SK-N-SH (cell line): ENCODE measurements around the gene LARP1. TPM values are rescaled to one million over a fixed set of nuclear protein-coding genes. Genes with fewer than 3 reads are reported as not detected.
A peak's percentile ranks its signal among the peaks of the same experiment; 100 is the strongest.

Source experiments
- CTCF ChIA-PET: fragments of 300-600, 350-600 bp; formaldehyde crosslinking; extraction: SDS; loops from one replicate; lab custom pipeline; 2021; lab: Yijun Ruan, JAX
- POLR2A ChIA-PET: fragments of 350-600 bp; sonication (Branson Sonifier 250); formaldehyde crosslinking; extraction: SDS; loops from one replicate; lab custom pipeline; 2020; ENCODE audit warnings: antibody characterized with exemption, inconsistent platforms; lab: Yijun Ruan, JAX
- DNase-seq: peaks from one replicate; pipeline ENCODE4 v3.0.0; 2012
- H2AFZ ChIP-seq: fragments of 200-600 bp; sonication (generic); 2 replicates; pipeline ENCODE4 v1.8.1; 2016; ENCODE audit warnings: antibody characterized with exemption, mild to moderate bottlenecking, low read depth
- H3F3A ChIP-seq: fragments of 200-600 bp; sonication (generic); replicated peaks from 2 replicates; pipeline ENCODE3; 2016; ENCODE audit warnings: antibody characterized with exemption, mild to moderate bottlenecking; ENCODE audit not compliant: insufficient read depth
- H3K27ac ChIP-seq, 2 experiments: fragments of 200-500 bp in 1 of 2; fragments of 200-600 bp in 1 of 2; sonication (Bioruptor generic) in 1 of 2; sonication (generic), shearing (Covaris generic) in 1 of 2; 2 replicates each; pipeline versions ENCODE4 v1.5.1 to v1.6.1; 2014 to 2016; ENCODE audit warnings: low read depth in 2 of 2, inconsistent platforms in 1 of 2, low read length in 1 of 2, mild to moderate bottlenecking in 1 of 2, mixed read lengths in 1 of 2
- H3K27me3 ChIP-seq: fragments of 200-600 bp; sonication (generic), shearing (Covaris generic); 2 replicates; pipeline ENCODE4 v1.6.1; 2016; ENCODE audit warnings: mixed run types; ENCODE audit not compliant: insufficient read depth
- H3K36me3 ChIP-seq, 2 experiments: fragments of 200-500 bp in 1 of 2; fragments of 200-600 bp in 1 of 2; sonication (Bioruptor generic) in 1 of 2; sonication (generic) in 1 of 2; replicated peaks in 1 of 2; 2 replicates each; pipeline versions ENCODE3 to v1.5.1; 2014 to 2016; ENCODE audit warnings: low read length in 1 of 2, mild to moderate bottlenecking in 1 of 2; ENCODE audit not compliant: insufficient read depth in 2 of 2, control insufficient read depth in 1 of 2
- H3K4me1 ChIP-seq, 2 experiments: fragments of 200-500 bp in 1 of 2; fragments of 200-600 bp in 1 of 2; sonication (Bioruptor generic) in 1 of 2; sonication (generic), shearing (Covaris generic) in 1 of 2; 2 replicates each; pipeline versions ENCODE4 v1.5.1 to v1.6.1; 2014 to 2016; ENCODE audit warnings: low read depth in 1 of 2, low read length in 1 of 2, mixed run types in 1 of 2; ENCODE audit not compliant: insufficient read depth in 2 of 2, control insufficient read depth in 1 of 2
- H3K4me2 ChIP-seq: fragments of 200-600 bp; sonication (generic), shearing (Covaris generic); 2 replicates; pipeline ENCODE4 v1.6.1; 2017; ENCODE audit warnings: mixed run types
- H3K4me3 ChIP-seq, 2 experiments: fragments of 200-500 bp in 1 of 2; fragments of 200-600 bp in 1 of 2; sonication (Bioruptor generic) in 1 of 2; sonication (generic), shearing (Covaris generic) in 1 of 2; 2 replicates each; pipeline versions ENCODE4 v1.5.1 to v1.8.1; 2014 to 2016; ENCODE audit warnings: low read depth in 2 of 2, inconsistent platforms in 1 of 2, low read length in 1 of 2, mild to moderate bottlenecking in 1 of 2, mixed read lengths in 1 of 2, moderate library complexity in 1 of 2
- H3K79me2 ChIP-seq: fragments of 200-600 bp; sonication (generic); 2 replicates; pipeline ENCODE4 v1.8.1; 2017; ENCODE audit warnings: mild to moderate bottlenecking; ENCODE audit not compliant: insufficient read depth
- H3K9ac ChIP-seq: fragments of 200-600 bp; sonication (generic); 2 replicates; pipeline ENCODE4 v1.6.1; 2017; ENCODE audit warnings: mixed run types
- H3K9me2 ChIP-seq: fragments of 200-600 bp; sonication (generic); 2 replicates; pipeline ENCODE4 v1.6.1; 2017; ENCODE audit warnings: mixed run types
- H3K9me3 ChIP-seq: fragments of 200-600 bp; sonication (generic); 2 replicates; pipeline ENCODE4 v1.6.1; 2017; ENCODE audit warnings: mixed run types, mild to moderate bottlenecking, moderate library complexity
- H4K20me1 ChIP-seq: fragments of 200-600 bp; sonication (generic); 2 replicates; pipeline ENCODE4 v1.6.1; 2017; ENCODE audit warnings: mild to moderate bottlenecking, mixed run types; ENCODE audit not compliant: insufficient read depth
- CHD2 ChIP-seq: fragments of 150-350 bp; IDR thresholded peaks from 2 replicates; pipeline ENCODE4 v1.6.1; 2018; ENCODE audit warnings: low read length; ENCODE audit not compliant: partially characterized antibody
- ELF1 ChIP-seq: IDR thresholded peaks from 2 replicates; pipeline ENCODE4 v1.4.0; 2012
- FOSL2 ChIP-seq: IDR thresholded peaks from 2 replicates; pipeline ENCODE4 v1.4.0; 2012; ENCODE audit warnings: low read depth, mild to moderate bottlenecking, moderate library complexity, borderline replicate concordance
- FOXJ3 ChIP-seq: sonication (generic); formaldehyde crosslinking; IDR thresholded peaks from 2 replicates; pipeline ENCODE4 v1.5.1; 2020; ENCODE audit warnings: mild to moderate bottlenecking, missing genetic modification reagents
- GABPA ChIP-seq: IDR thresholded peaks from 2 replicates; pipeline ENCODE4 v1.4.0; 2012; ENCODE audit warnings: low read depth, mild to moderate bottlenecking
- JUND ChIP-seq: IDR thresholded peaks from 2 replicates; pipeline ENCODE4 v1.4.0; 2012
- MAX ChIP-seq: IDR thresholded peaks from 2 replicates; pipeline ENCODE4 v1.4.0; 2012; ENCODE audit warnings: low read depth
- NFIC ChIP-seq: IDR thresholded peaks from 2 replicates; pipeline ENCODE4 v1.4.0; 2012; ENCODE audit warnings: borderline replicate concordance
- NRF1 ChIP-seq: IDR thresholded peaks from 2 replicates; pipeline ENCODE4 v1.6.1; 2012; ENCODE audit warnings: low read depth, mild to moderate bottlenecking, low read length
- RCOR1 ChIP-seq: fragments of 150-350 bp; IDR thresholded peaks from 2 replicates; pipeline ENCODE4 v1.6.1; 2017; ENCODE audit warnings: antibody characterized with exemption, low read length
- RXRA ChIP-seq: IDR thresholded peaks from 2 replicates; pipeline ENCODE4 v1.4.0; 2012; ENCODE audit warnings: low read depth, mild to moderate bottlenecking, borderline replicate concordance
- TAF1 ChIP-seq: IDR thresholded peaks from 2 replicates; pipeline ENCODE4 v1.6.1; 2012; ENCODE audit warnings: low read depth, mild to moderate bottlenecking, low read length, moderate library complexity, borderline replicate concordance
- TCF12 ChIP-seq: IDR thresholded peaks from 2 replicates; pipeline ENCODE4 v1.4.0; 2012
- TEAD4 ChIP-seq: IDR thresholded peaks from 2 replicates; pipeline ENCODE4 v1.4.0; 2012; ENCODE audit warnings: mild to moderate bottlenecking, borderline replicate concordance; ENCODE audit not compliant: insufficient read depth
- USF1 ChIP-seq: IDR thresholded peaks from 2 replicates; pipeline ENCODE4 v1.4.0; 2012; ENCODE audit warnings: low read depth, borderline replicate concordance
- USF2 ChIP-seq: fragments of 150-350 bp; IDR thresholded peaks from 2 replicates; pipeline ENCODE4 v1.6.1; 2017; ENCODE audit warnings: antibody characterized with exemption, low read length, low read depth, borderline replicate concordance
- YY1 ChIP-seq: IDR thresholded peaks from 2 replicates; pipeline ENCODE4 v1.4.0; 2012; ENCODE audit warnings: low read depth, mild to moderate bottlenecking
- ZBTB33 ChIP-seq: IDR thresholded peaks from 2 replicates; pipeline ENCODE4 v1.4.0; 2012; ENCODE audit warnings: low read depth, borderline replicate concordance
- WGBS: methylation state at CpG from one replicate; pipeline ENCODE4 v1.1.6; 2017; ENCODE audit warnings: low lambda C conversion rate; 5-methylcytosine and 5-hydroxymethylcytosine counted together
- polyA plus RNA-seq, 3 experiments: library from polyadenylated mRNA; depleted of rRNA; stranded (reverse); fragments of >200 nt; gene quantifications; 2 replicates each; pipeline ENCODE4 v1.2.3, GENCODE V29; 2012

LARP1 gene
- polyA plus RNA-seq, 1 of the 3 experiments (the other 2 are of a cell fraction): 57.4 TPM

GRCh38 chr5:154858972-154859871 lies 104.0 kb downstream of the LARP1 start:
- peak overlapping the region; percentile 98 for H3K9ac ChIP-seq
- peak overlapping the region; percentile 62 to 86 for H3K4me3 ChIP-seq
- peak overlapping the region; percentile 74 for H2AFZ ChIP-seq
- peaks cover 58% of the 10 kb centered on the region for H3K79me2 ChIP-seq
- no peaks in the 10 kb centered on the region for H3K9me2 ChIP-seq
- H3K36me3 ChIP-seq: peaks cover 9 to 12% of the 10 kb centered on the region in 2 experiments
- POLR2A ChIA-PET: interaction anchor here (0.6 to 2.5 kb wide), 6 partner anchors 13 to 205 kb away, joined by 3 to 16 read pairs (median 4); no protein-coding TSS in a partner anchor
- no peaks in the 10 kb centered on the region for H3K27me3 ChIP-seq
- 1% methylated on average over 26 of the region's 26 CpGs for WGBS
- peak; percentile 54; the same call in 1 of the 2 replicates for TF ChIP-seq RCOR1
- no peak for TF ChIP-seq USF2
- 0 out of 2 replicates have a peak, but pooled peaks have one; percentile 20 for TF ChIP-seq MAX
- TF ChIP-seq TEAD4: no peak
- TF ChIP-seq NFIC: no peak
- peaks cover 16% of the 10 kb centered on the region for H3F3A ChIP-seq
- no peaks in the 10 kb centered on the region for H3K9me3 ChIP-seq
- peaks cover 36% of the 10 kb centered on the region for H4K20me1 ChIP-seq
- peaks cover 14 to 17% of the 10 kb centered on the region in 2 experiments for H3K4me1 ChIP-seq
- peak overlapping the region; percentile 75 to 100 for H3K27ac ChIP-seq
- DNase-seq: no peak
- peak overlapping the region; percentile 99 for H3K4me2 ChIP-seq
- CTCF ChIA-PET: interaction anchor here (0.5 to 0.8 kb wide), 3 partner anchors 24 to 227 kb away, joined by 3 to 4 read pairs (median 3); no protein-coding TSS in a partner anchor

GRCh38 chr5:154860123-154860522 lies 104.9 kb downstream of the LARP1 start:
- Histone ChIP-seq H3K4me2 (peak overlapping the region; percentile 99), H3K4me1 (peaks cover 14 to 17% of the 10 kb centered on the region in 2 experiments), H3K4me3 (peak overlapping the region; percentile 62 to 86), H3K79me2 (peaks cover 67% of the 10 kb centered on the region), H2AFZ (no peak overlapping the region), H4K20me1 (peaks cover 36% of the 10 kb centered on the region), H3K9me3 (no peaks in the 10 kb centered on the region), H3K27me3 (no peaks in the 10 kb centered on the region), H3K9ac (peak overlapping the region; percentile 98; the same call in 1 of the 2 replicates), H3F3A (peaks cover 16% of the 10 kb centered on the region), H3K36me3 (peaks cover 12 to 20% of the 10 kb centered on the region in 2 experiments), H3K9me2 (no peaks in the 10 kb centered on the region), H3K27ac (0 out of 4 replicates have a peak overlapping the region, but pooled peaks of 1 of the 2 experiments have one; percentile 100)
- WGBS: 53% methylated on average over 4 of the region's 5 CpGs
- CTCF ChIA-PET: interaction anchor here (0.5 to 0.8 kb wide), 3 partner anchors 25 to 228 kb away, joined by 3 to 4 read pairs (median 3); no protein-coding TSS in a partner anchor
- POLR2A ChIA-PET: interaction anchor here (0.6 kb wide), 1 partner anchor 99 kb away, joined by 3 read pairs; no protein-coding TSS in a partner anchor
- no peak for DNase-seq
- TF ChIP-seq YY1 (no peak), RXRA (no peak), ZBTB33 (no peak), CHD2 (no peak), RCOR1 (no peak), FOXJ3 (CRISPR knock-in tag) (no peak), GABPA (no peak), TCF12 (no peak), ELF1 (no peak), JUND (no peak), USF1 (no peak), FOSL2 (no peak), TAF1 (no peak), NRF1 (no peak)
